HepG2 (cell line): Measurements from ENCODE around the gene USP2. TPM values are rescaled to one million over a fixed set of nuclear protein-coding genes. Genes with fewer than 3 reads are reported as not detected.

ENCODE experiments used
- ATAC-seq: fragments of 200-7000 bp; cut with Tn5 transposase; 3 replicates; pipeline ENCODE4 v1.9.1; 2020; ENCODE audit warnings: mild to moderate bottlenecking, moderate library complexity
- BruUV-seq: library from RNA; stranded (reverse); fragments of 400-500 nt; replicated peaks from 2 replicates; lab custom pipeline; 2021; lab: Mats Ljungman, UMichigan
- CTCF ChIA-PET: fragments of 300-600 bp; formaldehyde crosslinking; extraction: SDS; loops from one replicate; lab custom pipeline; 2021; ENCODE audit warnings: low total read pairs, inconsistent platforms, low intra/inter-chr PET ratio; lab: Yijun Ruan, JAX
- POLR2A ChIA-PET: fragments of 350-600 bp; sonication (Branson Sonifier 250); formaldehyde crosslinking; loops from one replicate; lab custom pipeline; 2020; ENCODE audit warnings: antibody characterized with exemption, inconsistent platforms; lab: Yijun Ruan, JAX
- DNase-seq: peaks from one replicate; pipeline ENCODE4 v3.0.0-alpha.2; 2015; ENCODE audit warnings: low spot score
- FAIRE-seq: peaks from 3 replicates; lab custom pipeline; 2011; peaks lifted over from hg19 to GRCh38; lab: Jason Lieb, UNC
- H2AFZ ChIP-seq: one replicate; pipeline ENCODE4 v1.6.1; 2011; ENCODE audit warnings: low read length, inconsistent platforms
- H3K27ac ChIP-seq: fragments of 300-600 bp; 3 replicates; pipeline ENCODE4 v1.8.0; 2011; ENCODE audit warnings: mixed run types, mild to moderate bottlenecking, mixed read lengths, low read length, inconsistent platforms; ENCODE audit not compliant: insufficient read depth; ENCODE audit errors: extremely low read length
- H3K27me3 ChIP-seq, 2 experiments: fragments of 200-600 bp in 1 of 2; 2 replicates in 1 of 2; 3 replicates in 1 of 2; pipeline versions ENCODE4 v1.6.0 to v1.8.0; 2011; ENCODE audit warnings: low read length in 2 of 2, mild to moderate bottlenecking in 2 of 2, moderate library complexity in 2 of 2, inconsistent platforms in 1 of 2; ENCODE audit not compliant: insufficient read depth in 2 of 2, control insufficient read depth in 1 of 2
- H3K36me3 ChIP-seq, 2 experiments: fragments of 200-600 bp in 1 of 2; replicated peaks in 1 of 2; 2 replicates in 1 of 2; 3 replicates in 1 of 2; pipeline versions ENCODE4 v1.5.1 to v1.8.0; 2011; ENCODE audit warnings: low read length in 2 of 2, inconsistent platforms in 1 of 2; ENCODE audit not compliant: insufficient read depth in 2 of 2, control insufficient read depth in 1 of 2
- H3K4me1 ChIP-seq: 2 replicates; pipeline ENCODE4 v1.5.1; 2012; ENCODE audit warnings: low read length, inconsistent platforms; ENCODE audit not compliant: insufficient read depth
- H3K4me2 ChIP-seq: 2 replicates; pipeline ENCODE4 v1.6.0; 2011; ENCODE audit warnings: low read depth, low read length, inconsistent platforms
- H3K4me3 ChIP-seq, 3 experiments: fragments of 200-600 bp in 1 of 3; sonication (generic), shearing (Covaris generic) in 1 of 3; replicated peaks in 1 of 3; 2 replicates each; pipeline ENCODE4 v1.5.1; 2011 to 2016; ENCODE audit warnings: low read length in 3 of 3, inconsistent platforms in 2 of 3, low read depth in 2 of 3, mild to moderate bottlenecking in 2 of 3, control low read depth in 1 of 3, mixed read lengths in 1 of 3; ENCODE audit not compliant: insufficient read depth in 1 of 3
- H3K79me2 ChIP-seq: one replicate; pipeline ENCODE4 v1.6.1; 2011; ENCODE audit warnings: low read length, inconsistent platforms; ENCODE audit not compliant: insufficient read depth
- H3K9ac ChIP-seq: 2 replicates; pipeline ENCODE4 v1.6.0; 2011; ENCODE audit warnings: mild to moderate bottlenecking, low read depth, low read length, inconsistent platforms; ENCODE audit not compliant: insufficient read depth
- H3K9me3 ChIP-seq: 2 replicates; pipeline ENCODE4 v1.5.1; 2012; ENCODE audit warnings: mild to moderate bottlenecking, low read length
- H4K20me1 ChIP-seq: 2 replicates; pipeline ENCODE4 v1.6.0; 2011; ENCODE audit warnings: inconsistent platforms, mild to moderate bottlenecking, low read length, moderate library complexity; ENCODE audit not compliant: insufficient read depth
- BRCA1 ChIP-seq: sonication (generic); formaldehyde crosslinking; IDR thresholded peaks from 2 replicates; pipeline ENCODE4 v1.4.0; 2020; ENCODE audit warnings: missing genetic modification reagents
- BRD4 ChIP-seq: sonication (generic); formaldehyde crosslinking; IDR thresholded peaks from 2 replicates; pipeline ENCODE4 v1.4.0; 2020; ENCODE audit warnings: missing genetic modification reagents
- FOXP1 ChIP-seq, 2 experiments: fragments of 450-650 bp in 1 of 2; IDR thresholded peaks; 2 replicates each; pipeline ENCODE4 v1.6.1; 2017 to 2018; ENCODE audit warnings: antibody characterized with exemption in 1 of 2
- GATAD1 ChIP-seq: IDR thresholded peaks from 2 replicates; pipeline ENCODE4 v1.6.1; 2016; ENCODE audit warnings: missing genetic modification reagents, missing compliant biosample characterization
- KLF15 ChIP-seq: sonication (generic); formaldehyde crosslinking; IDR thresholded peaks from 2 replicates; pipeline ENCODE4 v1.8.1; 2023; ENCODE audit warnings: borderline replicate concordance, mild to moderate bottlenecking, inconsistent platforms, missing genetic modification reagents, mixed read lengths
- MTA1 ChIP-seq: sonication (generic); formaldehyde crosslinking; IDR thresholded peaks from 2 replicates; pipeline ENCODE4 v1.4.0; 2020; ENCODE audit warnings: missing genetic modification reagents, mild to moderate bottlenecking, borderline replicate concordance
- SAP130 ChIP-seq: IDR thresholded peaks from 2 replicates; pipeline ENCODE4 v1.6.1; 2016; ENCODE audit warnings: low read depth
- SIN3A ChIP-seq: IDR thresholded peaks from 2 replicates; pipeline ENCODE4 v1.6.1; 2011; ENCODE audit warnings: low read depth, mild to moderate bottlenecking, control low read depth, low read length, borderline replicate concordance
- SMAD9 ChIP-seq: sonication (generic); formaldehyde crosslinking; IDR thresholded peaks from 2 replicates; pipeline ENCODE4 v1.5.1; 2020; ENCODE audit warnings: mild to moderate bottlenecking, missing genetic modification reagents
- TAF15 ChIP-seq: fragments of 200-400 bp; formaldehyde crosslinking; IDR thresholded peaks from one replicate; pipeline ENCODE4 v1.6.1; 2018; ENCODE audit warnings: mild to moderate bottlenecking, low read depth, low read length; ENCODE audit not compliant: poor library complexity, severe bottlenecking
- TCF7L2 ChIP-seq: IDR thresholded peaks from 2 replicates; pipeline ENCODE4 v1.6.1; 2011; ENCODE audit warnings: mild to moderate bottlenecking, low read depth, low read length, moderate library complexity
- ZNF224 ChIP-seq: sonication (generic); formaldehyde crosslinking; IDR thresholded peaks from 2 replicates; pipeline ENCODE4 v1.5.0; 2020; ENCODE audit warnings: mild to moderate bottlenecking, missing genetic modification reagents
- ZNF282 ChIP-seq: fragments of 450-650 bp; IDR thresholded peaks from 2 replicates; pipeline ENCODE4 v1.6.1; 2018; ENCODE audit not compliant: partially characterized antibody
- ZNF460 ChIP-seq: sonication (generic); formaldehyde crosslinking; IDR thresholded peaks from 2 replicates; pipeline ENCODE4 v1.5.1; 2020; ENCODE audit warnings: missing genetic modification reagents, mild to moderate bottlenecking, borderline replicate concordance
- ZNF703 ChIP-seq: sonication (generic); formaldehyde crosslinking; IDR thresholded peaks from 2 replicates; pipeline ENCODE4 v1.5.1; 2020; ENCODE audit warnings: missing genetic modification reagents, mild to moderate bottlenecking, moderate library complexity, borderline replicate concordance
- ZNF75D ChIP-seq: sonication (generic); formaldehyde crosslinking; IDR thresholded peaks from 2 replicates; pipeline ENCODE4 v1.8.1; 2023; ENCODE audit warnings: missing genetic modification reagents, mild to moderate bottlenecking, borderline replicate concordance
- ZNF792 ChIP-seq: IDR thresholded peaks from 2 replicates; pipeline ENCODE4 v1.6.1; 2016
- WGBS: methylation state at CpG from one replicate; pipeline ENCODE4 v1.1.6; 2017; ENCODE audit warnings: low lambda C conversion rate; 5-methylcytosine and 5-hydroxymethylcytosine counted together
- in situ Hi-C: cut with HindIII; loops from 2 replicates; pipeline ENCODE4 v1.10.0; 2017; ENCODE audit warnings: low pct_unique_long_range_greater_than_20kb; ENCODE audit not compliant: extremely low pct_ligation_motif_present
- intact Hi-C: fragments of 100-400 bp; cut with micrococcal nuclease; formaldehyde crosslinking; loops from one replicate; pipeline ENCODE4 v1.10.0; 2022; ENCODE audit not compliant: unreplicated experiment
- polyA plus RNA-seq, 8 experiments: library from polyadenylated mRNA; depleted of rRNA in 3 of 8; stranded (reverse) in 7 of 8; unstranded in 1 of 8; fragments of >200 nt; fragmentation: Illumina TruSeq in 4 of 8; extraction: Trizol in 4 of 8; gene quantifications; 2 replicates each; pipeline versions ENCODE4 v1.2.1 to v1.2.3, GENCODE V29; 2011 to 2016; ENCODE audit warnings: low read depth in 4 of 8, missing spikeins in 1 of 8, mixed read lengths in 1 of 8; ENCODE audit not compliant: insufficient read depth in 1 of 8
- total RNA-seq, 5 experiments: library from RNA; depleted of rRNA; stranded (reverse); fragments of >200 nt; fragmentation: Illumina TruSeq; extraction: Trizol; gene quantifications; 2 replicates each; pipeline ENCODE4 v1.2.3, GENCODE V29; 2016; ENCODE audit warnings: low read depth in 1 of 5
- TF ChIP-seq, protein P1 (sequence below): sonication (generic); formaldehyde crosslinking; IDR thresholded peaks from 2 replicates; pipeline ENCODE4 v1.8.0; 2022; ENCODE audit warnings: missing genetic modification reagents, mild to moderate bottlenecking, moderate library complexity, borderline replicate concordance
- TF ChIP-seq, protein P2 (sequence below): sonication (generic); formaldehyde crosslinking; IDR thresholded peaks from 2 replicates; pipeline ENCODE4 v1.4.0; 2020; ENCODE audit warnings: missing genetic modification reagents

USP2 gene
- total and polyA plus RNA-seq, 2 of the 13 experiments (the other 11 are each of a cell fraction or from before 2014, with no cell fraction given): 2.5 to 6.0 TPM

DNA sequence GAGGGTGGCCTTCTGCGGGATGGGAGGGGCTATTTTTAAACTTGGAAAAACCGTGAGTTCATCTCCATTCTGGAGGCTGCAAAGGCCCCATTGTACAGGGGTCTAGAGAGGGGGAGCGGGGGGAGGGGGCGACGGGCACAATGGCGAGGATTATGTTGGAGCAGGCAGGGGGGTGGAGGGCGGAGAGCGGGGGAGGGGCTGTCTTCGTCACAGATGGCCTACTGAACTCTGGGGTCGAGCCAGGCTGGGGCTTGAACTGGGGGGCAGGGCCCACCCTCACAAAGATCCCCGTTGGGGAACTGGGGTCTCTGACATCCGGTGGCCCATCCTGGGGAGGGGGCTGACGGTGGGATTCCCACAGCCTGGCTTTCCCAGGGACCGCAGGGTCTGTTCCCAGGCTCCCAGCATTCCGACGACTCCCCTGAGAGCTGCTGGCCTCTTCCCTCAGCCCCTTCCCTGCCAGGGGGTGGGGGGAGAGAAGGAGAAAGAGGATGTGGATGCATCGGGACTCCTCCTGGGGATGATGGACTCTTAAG, 61.2 kb downstream of the USP2 start (continued):
- TF ChIP-seq ZNF75D (CRISPR knock-in tag) (no peak), MTA1 (CRISPR knock-in tag) (no peak), BRCA1 (CRISPR knock-in tag) (no peak), TAF15 (no peak), ZNF460 (CRISPR knock-in tag) (no peak), ZNF703 (CRISPR knock-in tag) (no peak), SMAD9 (CRISPR knock-in tag) (no peak)

DNA sequence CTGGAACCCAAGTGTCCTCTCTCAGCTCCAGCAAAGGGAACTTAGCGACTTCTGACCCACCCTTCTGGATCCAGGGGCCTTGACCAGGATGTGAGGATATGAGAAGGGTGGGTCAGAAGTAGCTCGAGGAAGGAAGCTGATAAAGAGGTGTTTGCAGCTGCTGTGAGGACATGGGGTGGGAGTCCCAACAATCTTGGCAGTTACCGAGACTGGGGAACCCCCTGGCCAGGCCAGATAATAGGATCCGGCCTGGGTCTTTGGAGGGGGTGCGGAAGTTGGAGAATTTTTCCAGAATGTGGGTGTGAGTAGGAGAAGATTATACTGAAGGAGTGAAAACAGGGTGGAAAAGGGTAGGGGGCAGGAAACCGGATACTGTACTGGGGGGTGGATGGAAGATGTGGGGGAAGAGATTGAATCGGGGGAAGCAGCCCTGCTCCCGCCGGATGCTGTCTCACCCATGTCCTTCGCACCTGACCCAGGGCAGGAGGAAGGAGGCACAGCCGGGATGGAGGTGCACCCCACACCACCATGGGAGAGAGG, 61.7 kb downstream of the USP2 start:
- Histone ChIP-seq H3K79me2 (no peaks in the 10 kb centered on the region), H3K4me3 (peak overlapping the region; percentile 7 to 76 (median 53); a peak in 3 of 6 replicates), H3K4me1 (peaks cover 82% of the 10 kb centered on the region), H2AFZ (no peak overlapping the region), H3K27ac (no peak overlapping the region), H3K4me2 (peak overlapping the region; percentile 96), H3K9ac (peak overlapping the region; percentile 70; the same call in 1 of the 2 replicates), H3K36me3 (no peaks in the 10 kb centered on the region), H3K9me3 (no peaks in the 10 kb centered on the region), H3K27me3 (peaks cover 0 to 9% of the 10 kb centered on the region in 2 experiments; a peak in 2 of 5 replicates), H4K20me1 (no peaks in the 10 kb centered on the region)
- in situ Hi-C loops (no loop called here), intact Hi-C loops (loop anchor here (2.0 to 10.0 kb wide), 2 partner anchors 15 to 115 kb away; partner anchors contain the start of genes CBL and RNF26)
- DNase-seq: no peak
- TF ChIP-seq GATAD1: no peak
- no peak for TF ChIP-seq ZNF224 (CRISPR knock-in tag)
- no peak for TF ChIP-seq SAP130
- no peak for TF ChIP-seq KLF15 (CRISPR knock-in tag)
- no peak for TF ChIP-seq BRD4 (CRISPR knock-in tag)
- TF ChIP-seq ZNF792 (CRISPR knock-in tag): no peak
- TF ChIP-seq FOXP1 (IDR thresholded peaks at IDR 0.05): no peak
- TF ChIP-seq FOXP1 (CRISPR knock-in tag; IDR thresholded peaks at IDR 0.05): no peak
- TF ChIP-seq, protein P1, sequence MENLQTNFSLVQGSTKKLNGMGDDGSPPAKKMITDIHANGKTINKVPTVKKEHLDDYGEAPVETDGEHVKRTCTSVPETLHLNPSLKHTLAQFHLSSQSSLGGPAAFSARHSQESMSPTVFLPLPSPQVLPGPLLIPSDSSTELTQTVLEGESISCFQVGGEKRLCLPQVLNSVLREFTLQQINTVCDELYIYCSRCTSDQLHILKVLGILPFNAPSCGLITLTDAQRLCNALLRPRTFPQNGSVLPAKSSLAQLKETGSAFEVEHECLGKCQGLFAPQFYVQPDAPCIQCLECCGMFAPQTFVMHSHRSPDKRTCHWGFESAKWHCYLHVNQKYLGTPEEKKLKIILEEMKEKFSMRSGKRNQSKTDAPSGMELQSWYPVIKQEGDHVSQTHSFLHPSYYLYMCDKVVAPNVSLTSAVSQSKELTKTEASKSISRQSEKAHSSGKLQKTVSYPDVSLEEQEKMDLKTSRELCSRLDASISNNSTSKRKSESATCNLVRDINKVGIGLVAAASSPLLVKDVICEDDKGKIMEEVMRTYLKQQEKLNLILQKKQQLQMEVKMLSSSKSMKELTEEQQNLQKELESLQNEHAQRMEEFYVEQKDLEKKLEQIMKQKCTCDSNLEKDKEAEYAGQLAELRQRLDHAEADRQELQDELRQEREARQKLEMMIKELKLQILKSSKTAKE (CRISPR knock-in tag): no peak
- TF ChIP-seq SIN3A: no peak
- no peak for TF ChIP-seq TCF7L2
- no peak for TF ChIP-seq ZNF282
- TF ChIP-seq, protein P2, sequence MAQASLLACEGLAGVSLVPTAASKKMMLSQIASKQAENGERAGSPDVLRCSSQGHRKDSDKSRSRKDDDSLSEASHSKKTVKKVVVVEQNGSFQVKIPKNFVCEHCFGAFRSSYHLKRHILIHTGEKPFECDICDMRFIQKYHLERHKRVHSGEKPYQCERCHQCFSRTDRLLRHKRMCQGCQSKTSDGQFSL: no peak
- BruUV-seq: no TSS peak
- POLR2A ChIA-PET: interaction anchor here (1.2 to 1.9 kb wide), 4 partner anchors 48 to 288 kb away, joined by 3 to 11 read pairs (median 5); no protein-coding TSS in a partner anchor
- CTCF ChIA-PET: no interaction called here
- 56% methylated on average over 11 of the region's 11 CpGs for WGBS
- no peak for FAIRE-seq
- ATAC-seq: no peak
